GM19043 (cell line): ENCODE results near the gene HSPA1B.
"Not testable (repeated sequence)": the region's sequence is repeated elsewhere in the genome, so short reads cannot be mapped to it uniquely, and the experiment has no call there.

Experiments
- ATAC-seq: cut with Tn5 transposase; IDR thresholded peaks from one replicate; pipeline ENCODE4 v1.9.1; 2021; ENCODE audit warnings: low read depth; ENCODE audit not compliant: unreplicated experiment

The HSPA1B gene

GRCh38 chr6:31851980-31852718, 24.6 kb downstream of the HSPA1B start:
- ATAC-seq, result not testable (repeated sequence)

GRCh38 chr6:31857774-31858173, 30.2 kb downstream of the HSPA1B start:
- not testable (repeated sequence) for ATAC-seq

- ATAC-seq, result no peak
These were observed 31.2 kb downstream of the HSPA1B start for GRCh38 chr6:31858707-31859106.

GRCh38 chr6:31859923-31860322, 32.4 kb downstream of the HSPA1B start:
- no peak for ATAC-seq

GRCh38 chr6:31860349-31860748, 32.8 kb downstream of the HSPA1B start:
- ATAC-seq, result no peak

- ATAC-seq, result no peak
These were observed 33.6 kb downstream of the HSPA1B start for GRCh38 chr6:31861150-31861549.

GRCh38 chr6:31861919-31862343, 34.4 kb downstream of the HSPA1B start:
- no peak for ATAC-seq

GRCh38 chr6:31862344-31863235, 35.1 kb downstream of the HSPA1B start, which contains the start of gene NEU1:
Gene NEU1 (minus strand): TSS chr6:31862821. CDS start chr6:31862776, 45 bp downstream.
- ATAC-seq, result peak; percentile 87

GRCh38 chr6:31864123-31864562, 36.6 kb downstream of the HSPA1B start:
- ATAC-seq, result not testable (repeated sequence)

- ATAC-seq, result no peak
These were observed 37.3 kb downstream of the HSPA1B start for GRCh38 chr6:31864818-31865204.

GRCh38 chr6:31865205-31866118, 37.9 kb downstream of the HSPA1B start:
- no peak for ATAC-seq

- ATAC-seq, result not testable (repeated sequence)
These were observed 41.1 kb downstream of the HSPA1B start for GRCh38 chr6:31868658-31868971.

GRCh38 chr6:31869343-31869742, 41.8 kb downstream of the HSPA1B start:
- no peak for ATAC-seq

GRCh38 chr6:31870385-31870921, 42.9 kb downstream of the HSPA1B start:
- no peak for ATAC-seq

GRCh38 chr6:31871046-31871659, 43.6 kb downstream of the HSPA1B start:
- ATAC-seq, result no peak

- ATAC-seq, result no peak
These were observed 46.6 kb downstream of the HSPA1B start for GRCh38 chr6:31874084-31874670.

GRCh38 chr6:31874836-31875572, 47.5 kb downstream of the HSPA1B start:
- no peak for ATAC-seq

GRCh38 chr6:31875877-31876276, 48.3 kb downstream of the HSPA1B start:
- no peak for ATAC-seq

- no peak for ATAC-seq
These were observed 48.8 kb downstream of the HSPA1B start for GRCh38 chr6:31876357-31876756.
